SKM-1 treated with dmso at 0.1 percent for 144 hours (cell line): ENCODE measurements around the gene SPINT3.

Experiments used
- DNase-seq: peaks from one replicate; lab custom pipeline; 2025; ENCODE audit not compliant: unreplicated experiment; lab: John Stamatoyannopoulos, UW

Gene SPINT3, protein sequence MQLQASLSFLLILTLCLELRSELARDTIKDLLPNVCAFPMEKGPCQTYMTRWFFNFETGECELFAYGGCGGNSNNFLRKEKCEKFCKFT

DNA sequence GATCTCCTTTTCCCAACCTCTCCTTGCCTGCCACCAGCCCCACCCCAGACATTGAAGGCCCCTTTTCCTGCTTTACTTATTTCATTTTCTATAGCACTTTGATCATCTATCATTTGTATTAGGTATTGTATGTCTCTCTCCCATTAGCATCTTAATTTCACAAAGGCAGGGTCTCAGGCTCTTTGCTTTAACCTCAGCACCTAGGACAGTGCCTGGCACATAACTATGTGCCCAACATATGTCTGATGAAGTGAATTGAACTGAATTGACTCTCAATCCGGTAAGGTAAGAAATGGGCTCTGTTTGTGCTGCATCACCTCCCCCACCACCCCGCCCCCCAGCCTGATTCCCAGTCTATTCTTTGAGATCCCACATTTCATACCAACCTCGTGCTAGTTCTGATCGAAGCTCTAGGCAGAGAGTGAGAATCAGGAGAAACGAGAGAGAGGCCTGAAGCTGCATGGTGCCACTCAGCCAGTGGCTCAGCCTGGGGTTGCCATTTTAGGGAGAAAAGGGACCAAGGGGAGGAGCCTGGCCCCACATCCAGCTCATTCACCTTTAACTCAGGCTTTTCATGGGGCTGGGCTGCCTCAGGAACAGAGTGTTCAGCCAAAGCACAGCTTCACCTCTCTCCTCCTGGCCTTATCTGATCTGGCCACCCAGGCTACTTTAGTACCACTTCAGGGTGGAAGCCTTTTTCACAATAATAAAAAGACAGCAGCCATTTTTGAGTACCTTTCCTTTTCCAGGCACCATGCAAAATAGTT, at the start of gene SPINT3:
TSS of gene SPINT3 (minus strand) at position 476 of the 767 bp plus-strand sequence. CDS start at position 462, 14 bp downstream.
- no peak for DNase-seq

- no peak for DNase-seq
These were observed 49.4 kb upstream of the SPINT3 start for GRCh38 chr20:45564760-45565276.

GRCh38 chr20:45555198-45555597, 39.8 kb upstream of the SPINT3 start:
- no peak for DNase-seq

DNA sequence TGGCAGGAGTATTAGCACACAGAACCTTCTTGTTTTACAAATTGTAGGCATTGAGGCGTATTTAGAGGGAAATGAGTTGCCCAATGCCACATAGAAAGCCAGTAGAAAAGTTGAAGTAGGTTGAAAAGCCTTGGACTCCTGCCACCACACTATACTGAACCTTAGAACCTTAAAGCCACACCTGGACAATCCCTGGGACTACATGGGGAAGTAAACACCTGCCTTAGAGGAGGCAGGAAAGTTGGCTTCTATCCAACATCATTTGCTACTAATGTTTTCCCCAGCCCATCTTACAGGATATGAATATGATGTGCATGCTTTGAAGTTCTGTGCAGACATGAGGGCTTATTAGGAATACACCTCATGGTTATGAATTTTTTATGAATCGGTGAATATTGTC, 37.0 kb upstream of the SPINT3 start:
- no peak for DNase-seq

GRCh38 chr20:45550765-45551164, 35.3 kb upstream of the SPINT3 start:
- DNase-seq = no peak

DNA sequence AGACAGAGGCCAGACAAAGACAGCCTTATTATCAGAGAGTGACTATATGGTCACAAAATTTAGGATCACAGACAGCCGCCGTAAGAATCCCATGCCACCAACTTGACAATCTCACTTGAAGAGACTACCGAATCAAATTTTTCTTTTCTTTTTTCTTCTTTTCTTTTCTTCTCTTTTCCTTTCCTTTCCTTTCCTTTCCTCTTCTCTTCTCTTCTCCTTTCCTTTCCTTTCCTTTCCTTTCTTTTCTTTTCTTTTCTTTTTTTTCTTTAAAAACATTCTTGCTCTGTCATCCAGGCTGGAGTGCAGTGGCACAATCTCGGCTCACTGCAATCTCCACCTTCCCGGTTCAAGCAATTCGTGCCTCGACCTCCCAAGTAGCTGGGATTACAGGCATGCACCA, 33.0 kb upstream of the SPINT3 start:
- DNase-seq = no peak

DNA sequence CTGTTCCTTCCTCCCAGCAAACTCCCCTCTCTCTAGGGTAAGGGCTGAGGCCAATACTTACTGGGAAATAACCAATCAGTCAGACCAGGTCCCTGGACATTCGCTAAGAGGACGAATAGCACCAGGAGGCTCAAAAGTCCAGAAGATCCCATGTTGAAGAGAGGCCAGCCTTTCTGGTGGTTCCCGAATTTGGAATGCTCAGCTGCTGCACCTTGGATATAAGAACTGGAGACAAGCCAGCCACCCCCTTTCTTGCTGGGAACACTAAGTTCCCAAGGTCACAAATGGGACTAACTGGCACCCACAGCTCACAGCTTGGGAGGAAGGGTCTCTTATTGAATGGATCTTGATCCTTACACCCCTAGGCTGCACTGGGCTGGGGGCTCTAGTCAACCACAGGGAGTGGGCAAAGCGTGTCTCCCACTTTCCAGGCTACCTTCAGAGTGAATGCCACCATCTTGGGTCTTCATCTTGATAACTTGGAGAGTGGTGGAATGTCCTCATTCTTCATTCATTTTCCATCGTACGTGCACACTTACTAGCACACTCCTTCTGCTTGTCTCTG, 31.9 kb upstream of the SPINT3 start, which contains the start of gene EPPIN:
TSS of gene EPPIN (minus strand) at position 196 of the 565 bp plus-strand sequence. CDS start at position 152, 44 bp downstream.
- DNase-seq = no peak

GRCh38 chr20:45545754-45546453, 30.5 kb upstream of the SPINT3 start:
- no peak for DNase-seq

DNA sequence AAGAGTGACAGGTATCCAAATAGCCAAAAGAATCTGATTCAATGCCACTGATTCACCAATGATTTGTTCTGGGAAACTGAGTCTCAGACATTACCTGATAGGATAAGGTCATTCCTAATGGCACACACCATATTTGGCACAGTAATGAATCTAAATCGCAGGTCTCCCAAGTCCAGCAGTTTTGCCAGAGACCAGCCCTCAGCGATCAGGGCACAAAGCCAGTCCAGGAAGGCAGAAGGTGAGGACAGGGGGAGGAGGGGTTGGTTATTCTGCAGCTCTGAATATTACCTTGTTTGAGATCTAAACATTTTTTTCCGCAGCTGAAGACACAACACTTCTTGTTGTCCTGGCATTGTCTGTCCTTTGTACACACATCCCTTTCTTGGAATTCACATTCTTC, 29.9 kb upstream of the SPINT3 start:
- no peak for DNase-seq

DNA sequence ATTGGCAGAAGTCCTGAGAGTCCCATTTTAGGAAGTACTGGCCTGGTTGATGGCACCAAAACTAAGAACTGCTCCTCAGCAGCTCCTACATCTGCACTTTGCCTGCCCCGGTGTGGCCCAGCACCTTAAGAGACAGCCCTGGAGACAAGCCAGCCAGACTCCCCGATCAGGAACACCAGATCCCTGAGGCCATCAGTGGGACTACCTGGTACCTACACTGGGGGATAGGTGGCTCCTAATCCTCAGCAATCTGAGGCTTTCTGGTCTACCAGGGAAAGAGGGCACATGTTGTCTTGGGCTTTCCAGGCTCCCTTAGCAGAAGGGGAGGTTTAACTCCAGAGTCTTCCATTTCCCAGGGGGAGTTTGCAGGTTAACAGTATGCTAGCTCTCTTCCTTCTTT, 24.0 kb upstream of the SPINT3 start, which contains the start of gene WFDC6:
TSS of gene WFDC6 (minus strand) at position 101 of the 400 bp plus-strand sequence. CDS start at position 26, 75 bp downstream.
- no peak for DNase-seq

- no peak for DNase-seq
These were observed 22.9 kb upstream of the SPINT3 start for GRCh38 chr20:45538209-45538799.

GRCh38 chr20:45527294-45527693, 11.9 kb upstream of the SPINT3 start:
- no peak for DNase-seq

DNA sequence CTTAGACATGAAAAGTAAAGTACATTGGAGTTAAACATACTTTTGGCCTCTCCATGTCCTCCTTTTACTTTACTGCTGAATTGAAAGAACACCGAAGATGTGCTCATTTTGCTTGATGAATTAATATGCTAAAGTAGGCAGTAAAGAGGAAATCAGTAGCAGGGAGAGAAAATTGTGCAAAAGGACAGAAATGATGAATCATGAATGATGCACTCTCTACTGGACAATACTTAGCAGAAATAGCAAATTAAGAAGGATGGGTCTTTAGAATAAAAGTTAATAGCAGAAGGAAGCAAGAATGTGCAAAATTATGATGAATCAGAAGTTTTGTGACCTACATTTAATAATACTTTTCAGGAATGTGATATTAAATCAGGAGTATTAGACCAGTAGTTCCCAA, 8.4 kb upstream of the SPINT3 start:
- DNase-seq = no peak

DNA sequence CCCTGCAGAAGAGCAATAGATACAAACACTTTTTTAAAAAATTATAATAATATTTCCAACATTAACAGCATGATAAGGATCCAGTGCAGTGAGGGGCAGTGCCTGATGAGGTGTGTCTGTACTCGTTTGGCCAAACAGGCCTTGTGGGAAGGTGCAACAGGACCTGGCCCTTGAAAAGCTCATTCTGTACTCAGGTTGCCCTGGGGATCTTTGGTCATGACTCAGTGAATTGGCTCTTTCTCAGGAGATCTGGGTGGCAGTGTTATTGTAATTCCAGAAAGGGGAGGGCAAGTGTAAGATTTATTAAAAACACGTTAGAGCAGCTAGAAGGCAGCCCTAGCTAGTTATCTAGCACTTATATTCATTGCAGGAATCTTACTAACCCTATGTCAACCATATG, 2.9 kb upstream of the SPINT3 start:
- DNase-seq = no peak

DNA sequence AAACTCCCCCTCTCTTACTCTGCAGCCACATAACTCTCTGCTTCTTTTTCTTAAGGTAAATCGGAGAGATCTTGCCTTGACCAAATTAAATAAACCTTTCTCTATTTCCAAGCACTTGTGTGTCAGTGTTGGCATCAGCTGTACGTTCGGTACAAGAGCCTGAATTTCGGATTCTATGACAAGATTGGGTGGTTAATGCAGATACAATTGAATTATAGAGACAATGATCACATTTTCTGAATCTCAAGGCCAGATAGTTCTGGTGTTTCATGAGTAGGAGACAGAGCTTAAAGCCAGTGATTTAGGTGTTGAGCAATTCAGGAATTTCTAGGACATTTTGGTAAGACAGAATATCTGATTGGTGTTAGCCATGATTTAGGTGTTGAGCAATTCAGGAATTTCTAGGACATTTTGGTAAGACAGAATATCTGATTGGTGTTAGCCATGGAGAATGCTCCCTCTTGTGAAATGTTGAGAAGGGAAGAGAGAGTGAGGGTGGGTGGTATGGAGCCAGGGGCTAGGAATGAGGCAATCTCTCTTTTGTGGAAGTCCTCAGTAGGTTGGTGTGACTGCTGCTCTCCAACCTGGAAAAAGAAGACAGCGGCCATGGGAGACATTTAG, 5.1 kb downstream of the SPINT3 start:
- no peak for DNase-seq

GRCh38 chr20:45509091-45509490, 6.3 kb downstream of the SPINT3 start:
- no peak for DNase-seq

- DNase-seq = no peak
These were observed 7.1 kb downstream of the SPINT3 start for GRCh38 chr20:45508068-45508886.

DNA sequence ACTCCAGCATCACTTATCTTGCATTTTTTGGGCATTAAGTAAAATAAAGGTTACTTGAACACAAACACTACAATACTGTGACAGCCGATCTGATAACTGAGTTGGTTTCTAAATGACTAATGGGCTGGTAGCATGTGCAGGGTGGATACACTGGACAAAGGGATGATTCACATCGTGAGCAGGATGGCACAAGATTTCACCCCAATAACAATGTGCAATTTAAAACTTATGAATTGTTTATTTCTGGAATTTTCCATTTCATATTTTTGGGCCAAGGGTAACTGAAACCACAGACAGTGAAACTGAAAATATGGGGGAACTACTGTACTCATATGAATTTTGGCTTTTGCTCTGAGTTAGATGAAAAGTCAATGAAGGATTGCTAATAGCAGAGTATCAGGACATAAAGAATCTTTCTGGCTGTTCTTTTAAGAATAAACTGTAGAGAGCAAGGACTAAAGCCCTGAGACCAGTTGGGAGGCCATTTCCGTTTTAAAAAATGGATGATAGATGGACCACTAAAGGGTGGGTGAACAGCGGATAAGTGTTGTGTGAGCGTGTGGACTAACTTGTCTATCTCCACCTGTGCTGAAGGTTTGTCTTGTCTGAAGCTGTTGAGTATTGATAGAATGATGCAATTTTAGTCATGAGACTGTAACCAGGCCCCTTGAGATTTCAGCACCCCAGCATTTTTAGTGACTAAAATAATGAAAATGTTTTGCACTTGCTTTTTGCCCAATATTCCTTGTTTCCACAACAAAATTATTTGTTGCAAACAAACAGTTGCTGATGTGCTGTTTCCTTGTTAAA, 8.2 kb downstream of the SPINT3 start:
- no peak for DNase-seq

DNA sequence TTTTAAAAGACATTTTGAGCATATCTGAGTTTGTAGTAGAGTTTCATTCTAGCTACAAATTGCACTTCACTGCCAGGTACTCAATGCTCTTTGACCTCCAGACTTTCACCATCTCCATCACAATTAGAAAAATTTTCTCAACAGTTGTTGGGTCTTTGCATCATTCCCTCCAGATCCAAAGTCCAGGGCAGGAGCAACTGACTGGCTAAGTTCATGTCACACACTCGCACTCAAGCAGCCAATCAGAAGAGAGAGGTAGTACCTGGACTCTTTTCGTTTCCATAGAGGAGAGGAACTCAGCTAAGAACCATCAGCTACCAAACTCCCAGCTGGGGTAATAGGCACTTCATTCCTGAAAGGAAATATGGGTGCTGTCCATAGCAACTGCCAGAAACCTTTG, 9.0 kb downstream of the SPINT3 start:
- DNase-seq = no peak
